HuH-7.5 (cell line): ENCODE data around the gene RNF8.
"Not testable (repeated sequence)": the region's sequence is repeated elsewhere in the genome, so short reads cannot be mapped to it uniquely, and the experiment has no call there.

Source experiments
- DNase-seq: peaks from one replicate; pipeline ENCODE4 v3.0.0; 2011; ENCODE audit warnings: low spot score

RNF8 gene

DNA sequence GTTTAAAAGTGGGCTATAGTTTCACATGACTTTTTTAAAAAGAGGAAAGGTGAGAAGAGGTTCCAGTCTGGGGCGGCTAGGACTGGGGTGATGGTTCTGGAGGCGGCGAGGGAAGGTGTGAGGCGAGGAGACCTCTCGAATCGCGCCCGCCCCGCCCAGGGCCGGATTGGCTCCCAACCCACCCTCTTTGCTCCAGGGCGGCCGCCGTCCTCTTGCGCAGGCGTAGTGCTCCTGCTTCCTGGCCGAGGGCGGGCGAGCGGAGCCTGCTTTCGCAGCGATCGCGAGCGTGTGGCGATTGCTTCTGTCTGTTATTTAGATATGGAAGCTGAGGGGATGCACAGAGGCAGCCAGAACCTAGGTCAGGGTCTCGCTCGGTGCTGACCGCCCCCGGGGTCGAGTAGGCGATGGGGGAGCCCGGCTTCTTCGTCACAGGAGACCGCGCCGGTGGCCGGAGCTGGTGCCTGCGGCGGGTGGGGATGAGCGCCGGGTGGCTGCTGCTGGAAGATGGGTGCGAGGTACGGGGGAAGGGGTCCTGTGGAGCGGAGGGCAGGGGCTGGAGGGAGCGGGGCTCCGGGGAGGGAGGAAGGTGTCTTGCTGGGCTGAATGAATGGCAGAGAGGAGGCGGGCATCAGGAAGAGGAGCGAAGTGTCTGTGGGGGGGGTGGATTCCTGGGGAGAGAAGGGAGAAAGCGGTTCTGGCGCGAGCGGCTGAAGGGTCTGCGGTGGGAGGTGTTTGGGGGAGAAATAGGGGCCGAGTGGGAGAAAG, at the start of gene RNF8:
Gene RNF8 (plus strand): TSS at position 223 of the 765 bp plus-strand sequence. CDS start 182 bp downstream, at position 405.
- DNase-seq = peak; percentile 84

DNA sequence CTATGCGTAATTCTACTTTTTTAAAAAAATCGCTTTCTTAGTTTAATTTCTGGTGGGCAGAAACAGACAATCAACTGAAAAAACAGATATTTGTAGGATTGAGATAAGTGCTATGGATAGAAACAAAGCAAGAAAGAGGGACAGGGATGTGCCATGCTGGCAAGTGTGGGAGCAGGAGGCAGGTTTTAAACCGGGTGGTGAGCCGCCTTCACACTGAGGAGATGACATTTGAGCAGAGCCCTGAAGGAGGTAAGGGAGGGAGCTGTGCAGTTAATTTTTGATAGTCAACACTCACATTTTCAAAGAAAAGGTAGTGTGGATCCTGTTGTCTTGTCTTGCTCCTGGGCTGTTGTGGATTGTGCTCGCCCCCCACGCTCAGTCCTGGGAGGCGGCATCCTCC, 49.0 kb upstream of the RNF8 start:
- DNase-seq = no peak

- no peak for DNase-seq
These were observed 47.9 kb upstream of the RNF8 start for GRCh38 chr6:37305841-37306425.

DNA sequence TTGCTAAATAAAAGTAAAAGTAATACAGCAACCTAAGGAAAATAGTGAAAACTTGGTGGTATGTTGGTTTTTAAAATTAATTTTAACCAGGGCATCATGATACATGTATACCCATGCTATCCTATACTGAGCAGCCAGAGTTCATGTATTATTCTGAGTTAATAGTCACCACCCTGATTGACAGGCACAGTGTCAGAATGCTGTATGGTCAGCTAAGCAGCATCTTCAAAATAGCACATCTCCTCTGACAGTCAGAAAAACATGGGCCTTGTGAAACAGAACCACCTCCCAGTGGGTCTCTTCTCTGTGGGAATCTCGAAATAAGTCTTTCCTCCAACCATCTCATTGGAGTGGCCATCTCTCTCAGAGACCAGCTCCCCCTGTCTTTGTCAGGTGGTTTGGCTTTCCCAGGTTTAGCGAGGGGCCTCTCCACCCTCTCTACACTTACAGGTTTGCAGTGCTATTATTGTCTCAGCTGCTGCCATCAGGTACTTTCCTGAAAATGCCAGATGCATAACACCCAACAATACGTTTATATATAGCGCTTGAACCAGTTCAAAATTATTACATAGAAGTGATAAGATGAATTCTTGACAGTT, 47.1 kb upstream of the RNF8 start:
- DNase-seq = no peak

DNA sequence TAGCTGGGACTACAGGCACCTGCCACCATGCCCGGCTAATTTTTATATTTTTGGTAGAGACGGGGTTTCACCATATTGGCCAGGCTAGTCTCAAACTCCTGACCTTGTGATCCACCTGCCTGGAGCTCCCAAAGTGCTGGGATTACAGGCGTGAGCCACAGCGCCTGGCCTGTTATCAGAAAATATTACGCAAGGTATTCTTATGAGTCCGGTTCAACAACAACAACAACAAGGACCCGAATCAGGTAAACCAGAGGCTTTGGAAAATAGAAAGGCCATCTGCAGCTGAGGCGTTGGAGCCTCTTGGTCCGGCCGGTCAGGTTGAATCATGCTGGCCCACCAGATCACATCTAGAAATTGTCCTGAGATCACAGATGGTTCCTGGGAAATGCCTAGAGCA, 46.3 kb upstream of the RNF8 start:
- DNase-seq = not testable (repeated sequence)

DNA sequence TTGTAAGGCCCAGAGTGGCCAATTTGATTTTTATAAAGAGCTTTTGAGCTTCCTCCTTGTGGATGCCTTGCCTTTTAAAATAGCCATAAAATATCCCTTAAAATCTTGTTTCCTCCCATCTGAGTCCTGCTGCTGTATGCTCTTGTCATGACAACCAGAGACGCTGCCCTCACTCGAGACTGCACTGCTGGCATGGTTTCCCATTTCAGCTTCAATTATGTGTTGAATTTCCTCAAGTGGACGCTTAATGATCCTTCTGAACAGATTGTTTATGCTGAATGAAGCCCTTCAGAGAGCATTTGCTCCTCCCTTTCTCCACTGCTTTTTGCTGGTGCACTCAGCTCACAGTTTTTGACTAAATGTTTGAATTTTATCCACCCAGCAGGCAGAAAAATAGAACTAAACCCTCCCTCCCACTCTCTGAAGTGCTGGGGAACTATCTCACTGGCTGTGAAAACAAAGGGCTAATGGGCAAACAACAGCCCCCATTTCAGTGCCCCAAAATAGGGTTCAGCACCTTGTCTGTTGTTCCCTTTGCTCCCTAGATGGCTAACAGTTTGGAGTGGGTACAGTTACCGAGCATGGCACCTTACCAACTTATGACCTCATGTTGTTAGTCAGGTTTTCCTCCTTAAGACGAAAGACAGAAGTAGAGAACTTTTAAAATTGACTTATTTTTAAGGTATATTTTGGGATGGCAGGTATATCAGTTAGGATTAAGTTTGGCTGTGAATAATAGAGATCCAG, 45.5 kb upstream of the RNF8 start:
- no peak for DNase-seq

- no peak for DNase-seq
These were observed 44.7 kb upstream of the RNF8 start for GRCh38 chr6:37309046-37309445.

GRCh38 chr6:37309692-37310091, 44.1 kb upstream of the RNF8 start:
- DNase-seq = no peak

GRCh38 chr6:37310966-37311365, 42.8 kb upstream of the RNF8 start:
- DNase-seq = no peak

- DNase-seq = no peak
These were observed 41.9 kb upstream of the RNF8 start for GRCh38 chr6:37311741-37312473.

- DNase-seq = no peak
These were observed 39.9 kb upstream of the RNF8 start for GRCh38 chr6:37313723-37314486.

- DNase-seq = peak; percentile 22
These were observed 39.2 kb upstream of the RNF8 start for GRCh38 chr6:37314487-37315156.

- DNase-seq = no peak
These were observed 38.6 kb upstream of the RNF8 start for GRCh38 chr6:37315157-37315515.

GRCh38 chr6:37316071-37316470, 37.7 kb upstream of the RNF8 start:
- DNase-seq = no peak

GRCh38 chr6:37317312-37318038, 36.3 kb upstream of the RNF8 start:
- DNase-seq = no peak

DNA sequence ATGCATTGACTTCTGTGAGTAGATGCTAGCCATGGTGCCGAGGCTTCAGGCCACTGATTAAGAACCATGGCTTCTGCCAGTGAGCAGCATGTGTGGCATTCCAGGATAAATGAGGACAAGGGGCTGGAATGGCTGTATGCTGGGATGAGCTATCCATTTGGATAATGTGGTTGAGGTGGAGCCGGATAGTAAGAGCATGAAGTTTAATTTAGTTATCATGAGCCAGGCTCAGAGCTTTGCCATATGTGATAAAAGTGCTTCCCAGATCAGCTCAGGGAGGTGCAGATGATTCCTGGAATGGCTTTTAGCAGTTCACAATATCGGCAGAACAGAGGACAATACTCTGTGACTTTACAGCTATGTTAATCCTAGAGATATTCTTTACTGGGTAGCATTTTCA, 34.6 kb upstream of the RNF8 start:
- DNase-seq = no peak

DNA sequence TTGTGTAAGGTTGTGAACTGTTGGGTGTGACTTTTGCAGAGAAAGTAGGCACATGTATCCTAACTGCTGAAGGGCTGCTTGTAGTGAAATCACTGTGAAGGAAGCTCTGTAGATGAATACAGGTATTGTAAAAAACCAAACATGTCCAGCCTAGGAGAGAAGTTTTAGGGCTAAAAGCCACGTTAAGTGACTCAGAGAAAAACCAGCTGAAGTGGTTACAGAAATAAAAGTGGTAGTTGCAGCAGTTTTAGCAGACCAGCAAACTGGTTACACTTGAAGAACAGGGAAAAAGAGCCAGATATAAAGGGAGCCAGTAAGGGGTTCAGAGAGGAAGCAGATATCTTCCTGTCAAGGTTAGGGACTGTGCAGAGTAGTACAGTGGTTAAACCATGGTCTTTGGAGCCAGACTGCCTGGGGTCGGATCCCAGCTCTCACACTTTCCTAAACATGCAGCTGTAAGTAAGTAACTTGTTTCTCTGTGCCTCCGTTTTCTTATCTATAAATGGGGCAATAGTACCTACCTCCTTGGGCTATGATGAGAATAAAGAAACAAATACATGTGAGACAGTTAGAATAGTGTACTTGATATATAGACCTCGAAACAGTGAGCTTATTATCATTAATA, 33.8 kb upstream of the RNF8 start:
- DNase-seq = no peak

- DNase-seq = no peak
These were observed 33.1 kb upstream of the RNF8 start for GRCh38 chr6:37320646-37321045.

DNA sequence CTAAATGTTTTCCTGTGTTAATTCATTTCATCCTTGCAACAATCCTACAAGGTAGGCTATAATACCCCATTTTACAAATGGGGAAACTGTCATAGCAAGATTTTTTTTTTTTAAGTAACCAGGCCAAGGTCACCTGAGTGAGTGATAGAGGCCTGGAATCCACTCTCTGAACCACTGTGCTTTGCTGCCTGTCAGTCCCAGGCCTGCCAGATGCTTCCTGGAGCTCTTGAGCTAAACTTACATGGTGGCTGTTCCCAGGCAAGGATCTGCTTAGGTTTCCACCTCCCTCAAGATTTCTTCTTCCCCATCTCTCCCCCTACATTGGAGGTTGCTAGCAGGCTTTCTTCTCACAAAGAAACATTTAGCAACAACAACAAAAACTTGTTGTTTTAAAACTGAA, 32.7 kb upstream of the RNF8 start:
- no peak for DNase-seq
